Neural progenitor cell (in vitro differentiated cells): Measurements from ENCODE around the gene SLC7A6OS. TPM values are rescaled to one million over a fixed set of nuclear protein-coding genes. Genes with fewer than 3 reads are reported as not detected.

ENCODE experiments used
- DNase-seq: peaks from one replicate; pipeline ENCODE4 v3.0.0-alpha.2; 2016; ENCODE audit warnings: low spot score
- H2AFZ ChIP-seq: fragments of 200-600 bp; sonication (generic); replicated peaks from 2 replicates; pipeline ENCODE4 v1.6.1; 2016; ENCODE audit warnings: antibody characterized with exemption
- H3F3A ChIP-seq: fragments of 200-600 bp; sonication (generic); 2 replicates; pipeline ENCODE4 v1.6.1; 2016; ENCODE audit warnings: antibody characterized with exemption, low read depth
- H3K27ac ChIP-seq: fragments of 200-600 bp; sonication (generic); 2 replicates; pipeline ENCODE4 v1.5.1; 2016; ENCODE audit warnings: mild to moderate bottlenecking
- H3K27me3 ChIP-seq: fragments of 200-600 bp; sonication (generic); 2 replicates; pipeline ENCODE4 v1.6.1; 2016; ENCODE audit warnings: mild to moderate bottlenecking, moderate library complexity
- H3K36me3 ChIP-seq: fragments of 200-600 bp; sonication (generic); 2 replicates; pipeline ENCODE4 v1.5.1; 2016
- H3K4me1 ChIP-seq: fragments of 200-600 bp; sonication (generic); 2 replicates; pipeline ENCODE4 v1.6.1; 2016; ENCODE audit warnings: mixed run types
- H3K4me2 ChIP-seq: fragments of 200-600 bp; sonication (generic); 2 replicates; pipeline ENCODE4 v1.6.1; 2016
- H3K4me3 ChIP-seq: fragments of 200-600 bp; sonication (generic); 2 replicates; pipeline ENCODE4 v1.5.1; 2016
- H3K79me2 ChIP-seq: fragments of 200-600 bp; sonication (generic); 2 replicates; pipeline ENCODE4 v1.6.1; 2016; ENCODE audit warnings: low read depth
- H3K9ac ChIP-seq: fragments of 200-600 bp; sonication (generic); 2 replicates; pipeline ENCODE4 v1.6.1; 2016
- H3K9me3 ChIP-seq: fragments of 200-600 bp; sonication (generic); 2 replicates; pipeline ENCODE4 v1.5.1; 2016; ENCODE audit warnings: low read depth
- H4K20me1 ChIP-seq: fragments of 200-600 bp; sonication (generic); 2 replicates; pipeline ENCODE4 v1.6.1; 2016; ENCODE audit warnings: low read depth
- H3K27ac Mint-ChIP-seq: 3 replicates; pipeline ENCODE4 v1.8.0; 2021; ENCODE audit warnings: mixed read lengths
- H3K27me3 Mint-ChIP-seq: 2 replicates; pipeline ENCODE4 v1.8.0; 2022; ENCODE audit warnings: low read depth, mild to moderate bottlenecking, inconsistent platforms, moderate library complexity, mixed read lengths; ENCODE audit not compliant: insufficient read depth
- H3K36me3 Mint-ChIP-seq: 3 replicates; pipeline ENCODE4 v1.8.0; 2021; ENCODE audit warnings: mixed read lengths
- H3K4me1 Mint-ChIP-seq: 3 replicates; pipeline ENCODE4 v1.8.0; 2021; ENCODE audit warnings: mixed read lengths
- H3K4me3 Mint-ChIP-seq: 3 replicates; pipeline ENCODE4 v1.8.0; 2021; ENCODE audit warnings: mild to moderate bottlenecking, moderate library complexity, mixed read lengths
- H3K9me3 Mint-ChIP-seq: 3 replicates; pipeline ENCODE4 v1.8.0; 2020; ENCODE audit warnings: mixed read lengths
- EZH2 ChIP-seq: fragments of 200-600 bp; sonication (generic); IDR thresholded peaks from 2 replicates; pipeline ENCODE4 v1.6.1; 2017; ENCODE audit warnings: antibody characterized with exemption, mild to moderate bottlenecking, moderate library complexity
- EZH2phosphoT487 ChIP-seq: fragments of 200-600 bp; sonication (generic); IDR thresholded peaks from 2 replicates; pipeline ENCODE4 v1.6.1; 2017; ENCODE audit warnings: antibody characterized with exemption
- total RNA-seq: library from RNA; depleted of rRNA; stranded (reverse); fragments of >200 nt; gene quantifications from 2 replicates; pipeline ENCODE4 v1.2.3, GENCODE V29; 2015; ENCODE audit warnings: low replicate concordance
- TF ChIP-seq, protein P1 (sequence below): fragments of 200-600 bp; sonication (generic); IDR thresholded peaks from 2 replicates; pipeline ENCODE4 v1.5.1; 2017; ENCODE audit warnings: antibody characterized with exemption, mild to moderate bottlenecking

The SLC7A6OS gene
- total RNA-seq, 1 donor from 2014 or later, result 18.7 TPM

DNA sequence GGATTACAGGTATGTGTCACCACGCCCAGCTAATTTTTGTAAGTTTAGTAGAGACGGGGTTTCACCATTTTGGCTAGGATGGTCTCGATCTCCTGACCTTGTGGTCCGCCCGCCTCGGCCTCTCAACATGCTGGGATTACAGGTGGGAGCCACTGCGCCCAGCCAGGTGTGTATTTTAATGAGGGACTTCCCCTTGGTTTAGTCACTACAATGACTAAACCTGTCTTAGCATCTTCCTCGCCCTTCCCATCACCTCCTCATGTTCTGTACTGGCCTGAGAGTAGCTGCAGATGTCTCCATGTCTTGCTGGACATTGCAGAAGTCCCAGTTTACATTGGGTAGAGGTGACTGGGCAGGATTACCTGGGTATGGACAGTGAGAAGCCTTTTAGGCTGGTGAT, 36.9 kb downstream of the SLC7A6OS start:
- H4K20me1 ChIP-seq, result no peaks in the 10 kb centered on the region
- H3K27me3 Mint-ChIP-seq, result no peaks in the 10 kb centered on the region
- H3K36me3 ChIP-seq, result no peaks in the 10 kb centered on the region
- no peak overlapping the region for H3K4me3 ChIP-seq
- no peak overlapping the region for H3K4me3 Mint-ChIP-seq
- no peaks in the 10 kb centered on the region for H3K9me3 ChIP-seq
- peaks cover 11% of the 10 kb centered on the region for H3F3A ChIP-seq
- H3K9me3 Mint-ChIP-seq, result no peaks in the 10 kb centered on the region
- no peak overlapping the region for H3K4me2 ChIP-seq
- no peak overlapping the region for H2AFZ ChIP-seq
- no peak overlapping the region for H3K9ac ChIP-seq
- no peaks in the 10 kb centered on the region for H3K4me1 ChIP-seq
- no peaks in the 10 kb centered on the region for H3K27me3 ChIP-seq
- no peak for DNase-seq
- H3K27ac Mint-ChIP-seq, result peak overlapping the region; percentile 33
- TF ChIP-seq, protein P1, sequence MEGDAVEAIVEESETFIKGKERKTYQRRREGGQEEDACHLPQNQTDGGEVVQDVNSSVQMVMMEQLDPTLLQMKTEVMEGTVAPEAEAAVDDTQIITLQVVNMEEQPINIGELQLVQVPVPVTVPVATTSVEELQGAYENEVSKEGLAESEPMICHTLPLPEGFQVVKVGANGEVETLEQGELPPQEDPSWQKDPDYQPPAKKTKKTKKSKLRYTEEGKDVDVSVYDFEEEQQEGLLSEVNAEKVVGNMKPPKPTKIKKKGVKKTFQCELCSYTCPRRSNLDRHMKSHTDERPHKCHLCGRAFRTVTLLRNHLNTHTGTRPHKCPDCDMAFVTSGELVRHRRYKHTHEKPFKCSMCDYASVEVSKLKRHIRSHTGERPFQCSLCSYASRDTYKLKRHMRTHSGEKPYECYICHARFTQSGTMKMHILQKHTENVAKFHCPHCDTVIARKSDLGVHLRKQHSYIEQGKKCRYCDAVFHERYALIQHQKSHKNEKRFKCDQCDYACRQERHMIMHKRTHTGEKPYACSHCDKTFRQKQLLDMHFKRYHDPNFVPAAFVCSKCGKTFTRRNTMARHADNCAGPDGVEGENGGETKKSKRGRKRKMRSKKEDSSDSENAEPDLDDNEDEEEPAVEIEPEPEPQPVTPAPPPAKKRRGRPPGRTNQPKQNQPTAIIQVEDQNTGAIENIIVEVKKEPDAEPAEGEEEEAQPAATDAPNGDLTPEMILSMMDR, result no peak
- TF ChIP-seq EZH2 (no peak), EZH2phosphoT487 (no peak)
- peaks cover 8% of the 10 kb centered on the region for H3K79me2 ChIP-seq
- H3K27ac ChIP-seq, result no peak overlapping the region
- no peaks in the 10 kb centered on the region for H3K36me3 Mint-ChIP-seq
- peaks cover 6% of the 10 kb centered on the region for H3K4me1 Mint-ChIP-seq

DNA sequence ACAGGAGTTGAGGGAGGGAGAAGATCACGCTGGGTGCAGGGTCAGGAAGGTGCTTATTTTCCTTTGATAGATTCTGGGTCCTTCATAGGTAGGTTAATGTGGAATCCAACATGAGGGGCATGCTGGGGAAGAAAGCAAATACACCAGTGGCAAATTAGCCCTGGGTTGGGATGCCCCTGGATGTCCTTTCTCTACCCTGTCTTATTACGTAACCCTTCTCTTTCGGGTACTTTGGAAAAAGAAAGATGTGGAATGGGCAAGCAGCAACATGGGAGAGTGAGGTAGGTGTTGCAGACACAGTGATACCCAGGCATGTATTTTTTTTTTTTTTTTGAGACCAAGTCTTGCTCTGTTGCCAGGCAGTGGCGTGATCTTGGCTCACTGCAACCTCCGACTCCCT, 37.3 kb downstream of the SLC7A6OS start:
- H3K36me3 Mint-ChIP-seq, result no peaks in the 10 kb centered on the region
- no peak overlapping the region for H3K4me3 ChIP-seq
- H3K4me3 Mint-ChIP-seq, result no peak overlapping the region
- H3K27ac Mint-ChIP-seq, result no peak overlapping the region
- H3K9me3 Mint-ChIP-seq, result no peaks in the 10 kb centered on the region
- H3K4me2 ChIP-seq, result no peak overlapping the region
- peaks cover 6% of the 10 kb centered on the region for H3K4me1 Mint-ChIP-seq
- peaks cover 11% of the 10 kb centered on the region for H3F3A ChIP-seq
- no peaks in the 10 kb centered on the region for H4K20me1 ChIP-seq
- H3K9me3 ChIP-seq, result no peaks in the 10 kb centered on the region
- no peaks in the 10 kb centered on the region for H3K27me3 ChIP-seq
- peaks cover 8% of the 10 kb centered on the region for H3K79me2 ChIP-seq
- no peak overlapping the region for H3K9ac ChIP-seq
- no peaks in the 10 kb centered on the region for H3K36me3 ChIP-seq
- no peak overlapping the region for H3K27ac ChIP-seq
- H3K4me1 ChIP-seq, result peaks cover under 1% of the 10 kb centered on the region
- TF ChIP-seq, protein P1, result no peak
- no peak for TF ChIP-seq EZH2phosphoT487
- no peak for TF ChIP-seq EZH2
- no peak overlapping the region for H2AFZ ChIP-seq
- no peaks in the 10 kb centered on the region for H3K27me3 Mint-ChIP-seq
- DNase-seq, result no peak

DNA sequence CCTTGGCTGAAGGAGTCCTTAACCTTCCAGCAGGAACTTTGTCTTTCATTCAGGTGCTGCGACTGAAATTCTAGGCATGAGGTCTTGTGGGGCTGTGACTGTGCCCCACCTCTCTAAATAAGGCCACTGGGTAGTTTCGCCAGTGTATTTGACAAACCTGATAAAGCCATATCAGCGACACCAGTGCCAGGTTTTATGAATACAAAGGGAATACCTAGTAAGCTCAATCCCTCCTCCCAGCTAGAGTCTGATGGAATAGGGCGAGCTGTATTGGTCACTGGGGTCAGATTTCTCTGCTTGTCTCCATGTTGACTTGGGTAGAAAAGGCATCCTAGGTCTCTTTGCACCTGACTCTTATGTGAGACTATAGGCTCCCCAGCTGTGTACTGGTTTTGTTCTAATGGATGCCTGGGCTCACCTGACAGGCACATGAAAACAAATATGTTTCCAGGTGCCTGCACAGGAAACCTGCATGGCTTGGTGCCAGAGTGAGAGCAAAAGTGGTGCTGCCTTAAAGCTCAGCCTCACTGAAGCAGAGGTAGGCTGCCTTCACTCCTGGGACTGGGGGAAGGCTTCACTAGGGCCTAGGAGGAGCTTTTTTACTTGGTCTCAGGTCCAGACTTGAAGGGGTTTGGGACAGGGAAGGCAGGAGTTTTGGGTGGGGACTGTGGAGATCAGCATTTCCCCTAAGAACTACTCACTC, 38.1 kb downstream of the SLC7A6OS start:
- Histone ChIP-seq H2AFZ (no peak overlapping the region), H3F3A (peaks cover 11% of the 10 kb centered on the region), H3K27me3 (no peaks in the 10 kb centered on the region), H3K27ac (no peak overlapping the region), H3K36me3 (no peaks in the 10 kb centered on the region), H3K4me1 (peaks cover 9% of the 10 kb centered on the region), H3K79me2 (peaks cover 14% of the 10 kb centered on the region), H3K9ac (no peak overlapping the region), H3K4me3 (no peak overlapping the region), H3K9me3 (no peaks in the 10 kb centered on the region), H3K4me2 (no peak overlapping the region), H4K20me1 (peaks cover 3% of the 10 kb centered on the region)
- Mint-ChIP-seq H3K9me3 (no peaks in the 10 kb centered on the region), H3K27me3 (no peaks in the 10 kb centered on the region), H3K36me3 (no peaks in the 10 kb centered on the region), H3K4me1 (peaks cover 13% of the 10 kb centered on the region), H3K4me3 (no peak overlapping the region), H3K27ac (peak overlapping the region; percentile 33)
- no peak for DNase-seq
- TF ChIP-seq, protein P1, result no peak
- no peak for TF ChIP-seq EZH2
- TF ChIP-seq EZH2phosphoT487, result no peak
